AG20443 (cell line): Measurements from ENCODE around the gene CGB2.
"Not testable (repeated sequence)": the region's sequence is repeated elsewhere in the genome, so short reads cannot be mapped to it uniquely, and the experiment has no call there.

ENCODE experiments used
- DNase-seq: peaks from one replicate; pipeline ENCODE4 v3.0.0; 2012; ENCODE audit warnings: low spot score, mixed read lengths

Gene CGB2

GRCh38 chr19:49031642-49032301, at the start of gene CGB2:
Gene CGB2 (plus strand): TSS chr19:49031890. CDS start chr19:49032096, 206 bp downstream.
- DNase-seq, result not testable (repeated sequence)

- no peak for DNase-seq
Measured at GRCh38 chr19:48982280-48982679, 49.4 kb upstream of the CGB2 start.

- DNase-seq, result no peak
Measured at GRCh38 chr19:48985711-48986110, 46.0 kb upstream of the CGB2 start.

GRCh38 chr19:48986211-48986610, 45.5 kb upstream of the CGB2 start:
- no peak for DNase-seq

GRCh38 chr19:48987323-48987722, 44.4 kb upstream of the CGB2 start:
- no peak for DNase-seq

- DNase-seq, result no peak
Measured at GRCh38 chr19:48988286-48988685, 43.4 kb upstream of the CGB2 start.

- no peak for DNase-seq
Measured at GRCh38 chr19:48988860-48989259, 42.8 kb upstream of the CGB2 start.

- no peak for DNase-seq
Measured at GRCh38 chr19:48989701-48990291, 41.9 kb upstream of the CGB2 start.

GRCh38 chr19:48990400-48990799, 41.3 kb upstream of the CGB2 start:
- no peak for DNase-seq

- no peak for DNase-seq
Measured at GRCh38 chr19:48991011-48991609, 40.6 kb upstream of the CGB2 start.

- DNase-seq, result peak; percentile 93
Measured at GRCh38 chr19:48991873-48992580, 39.7 kb upstream of the CGB2 start.

- DNase-seq, result no peak
Measured at GRCh38 chr19:48992581-48993174, 39.0 kb upstream of the CGB2 start.

GRCh38 chr19:48993175-48994034, 38.3 kb upstream of the CGB2 start, which contains the start of the genes GYS1 and RUVBL2:
Gene GYS1 (minus strand): TSS chr19:48993309. CDS start chr19:48993112, 197 bp downstream.
Gene RUVBL2 (plus strand): TSS chr19:48993887. CDS start chr19:48993912, 25 bp downstream.
- peak; percentile 99 for DNase-seq

GRCh38 chr19:48994035-48994386, 37.7 kb upstream of the CGB2 start:
- DNase-seq, result no peak

- DNase-seq, result peak; percentile 56
Measured at GRCh38 chr19:48997972-48998371, 33.7 kb upstream of the CGB2 start.

- DNase-seq, result peak; percentile 74
Measured at GRCh38 chr19:48999481-49000325, 32.0 kb upstream of the CGB2 start.

GRCh38 chr19:49004133-49004532, 27.6 kb upstream of the CGB2 start:
- no peak for DNase-seq

GRCh38 chr19:49004964-49005614, 26.6 kb upstream of the CGB2 start:
- DNase-seq, result no peak

- no peak for DNase-seq
Measured at GRCh38 chr19:49006905-49007304, 24.8 kb upstream of the CGB2 start.

- DNase-seq, result no peak
Measured at GRCh38 chr19:49009828-49010227, 21.9 kb upstream of the CGB2 start.
